Measurements from ENCODE around the gene FAT4. TPM values are rescaled to one million over a fixed set of nuclear protein-coding genes. Genes with fewer than 3 reads are reported as not detected.

The FAT4 gene
- total RNA-seq, 1 donor from 2014 or later, result 66.3 TPM

DNA sequence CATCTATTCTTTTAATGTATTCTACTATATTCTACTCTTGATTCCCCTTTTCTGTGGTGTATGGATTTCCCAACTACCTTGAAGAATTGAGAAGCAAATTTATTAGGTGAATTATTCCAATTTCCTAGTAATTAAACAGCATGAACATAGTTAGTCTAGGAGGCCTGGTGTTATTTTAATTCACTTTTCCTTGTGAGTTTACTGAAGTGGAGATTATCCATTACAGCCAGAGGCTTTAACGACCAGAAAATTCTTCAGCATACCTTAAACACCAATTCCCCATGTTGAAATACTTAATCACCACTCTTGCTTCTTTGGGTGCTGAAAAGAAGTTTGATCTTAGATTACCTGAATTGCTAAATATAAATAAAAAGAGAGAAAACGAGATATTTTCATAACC, 29.4 kb downstream of the FAT4 start:
- H3K4me1 ChIP-seq (ENCODE audit: control insufficient read depth in 3 of 3, insufficient read depth in 3 of 3, low read length in 3 of 3), result no peaks in the 10 kb centered on the region
- H3K4me3 ChIP-seq (ENCODE audit: low read length in 3 of 3), result no peak overlapping the region
- no peak overlapping the region for H3K27ac ChIP-seq (ENCODE audit: low read depth, low read length)
- no peaks in the 10 kb centered on the region for H3K36me3 ChIP-seq (ENCODE audit: control insufficient read depth in 3 of 3, insufficient read depth in 3 of 3, low read length in 3 of 3)
- H3K9me3 ChIP-seq (ENCODE audit: control insufficient read depth in 3 of 3, low read length in 3 of 3), result no peaks in the 10 kb centered on the region
- H3K27me3 ChIP-seq (ENCODE audit: control insufficient read depth in 3 of 3, insufficient read depth in 3 of 3, low read length in 3 of 3), result no peaks in the 10 kb centered on the region
- no peak overlapping the region for H3K9ac ChIP-seq (ENCODE audit: low read depth in 1 of 3, low read length in 3 of 3)

DNA sequence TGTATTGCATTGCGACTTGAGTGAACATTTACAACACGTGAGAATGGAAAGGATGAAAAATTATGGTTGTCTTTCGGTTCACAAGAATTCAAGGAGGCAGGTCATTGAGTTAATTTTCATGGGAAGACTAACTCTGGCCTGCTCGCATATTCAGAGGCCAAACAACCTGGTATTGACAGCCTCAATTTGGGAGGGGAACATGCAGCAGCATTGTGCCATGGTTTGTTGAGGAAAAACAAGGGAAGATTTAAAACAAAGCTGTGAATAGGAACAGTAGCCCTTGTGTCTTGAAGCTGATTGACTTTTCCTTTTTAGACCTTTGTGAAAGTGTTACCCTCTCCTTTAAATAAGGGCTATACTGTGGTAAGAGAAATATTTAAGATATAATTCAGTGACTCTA, 31.9 kb downstream of the FAT4 start:
- H3K4me3 ChIP-seq (ENCODE audit: low read length in 3 of 3), result no peak overlapping the region
- H3K4me1 ChIP-seq (ENCODE audit: control insufficient read depth in 3 of 3, insufficient read depth in 3 of 3, low read length in 3 of 3), result no peaks in the 10 kb centered on the region
- no peaks in the 10 kb centered on the region for H3K27me3 ChIP-seq (ENCODE audit: control insufficient read depth in 3 of 3, insufficient read depth in 3 of 3, low read length in 3 of 3)
- no peaks in the 10 kb centered on the region for H3K36me3 ChIP-seq (ENCODE audit: control insufficient read depth in 3 of 3, insufficient read depth in 3 of 3, low read length in 3 of 3)
- H3K9ac ChIP-seq (ENCODE audit: low read depth in 1 of 3, low read length in 3 of 3), result no peak overlapping the region
- no peak overlapping the region for H3K27ac ChIP-seq (ENCODE audit: low read depth, low read length)
- H3K9me3 ChIP-seq (ENCODE audit: control insufficient read depth in 3 of 3, low read length in 3 of 3), result no peaks in the 10 kb centered on the region

DNA sequence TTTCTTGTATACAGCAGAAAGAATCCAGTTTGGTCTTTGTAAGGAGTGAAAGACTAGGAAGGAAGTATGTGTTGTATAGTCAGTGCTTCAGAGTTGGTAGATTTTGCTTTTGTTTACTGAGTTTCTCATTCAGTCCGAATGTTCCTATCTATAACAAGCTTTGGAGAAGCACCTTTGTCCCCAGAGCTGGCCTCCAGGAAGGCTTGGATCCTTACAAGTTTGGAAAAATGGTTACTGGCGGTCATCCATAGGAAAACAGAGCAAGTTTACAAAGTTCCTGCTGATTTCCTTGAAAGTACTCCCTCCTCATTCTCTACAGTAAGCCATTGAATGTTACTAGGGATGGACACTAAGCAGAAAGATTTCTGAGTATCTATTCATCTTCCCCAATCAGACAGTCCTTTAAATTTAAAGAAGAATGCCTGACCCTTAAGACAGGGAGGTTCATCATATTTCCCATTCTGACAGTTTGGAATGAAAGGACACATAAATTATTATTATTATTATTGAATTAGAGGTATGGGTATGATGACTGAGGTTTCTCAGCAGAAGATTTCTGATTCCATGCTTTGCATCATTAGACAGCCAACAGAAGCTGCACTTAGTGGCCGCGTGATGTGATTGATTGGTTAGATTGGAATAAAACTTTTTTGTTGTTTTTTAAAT, 35.8 kb downstream of the FAT4 start:
- Histone ChIP-seq H3K9ac (ENCODE audit: low read depth in 1 of 3, low read length in 3 of 3) (no peak overlapping the region), H3K9me3 (ENCODE audit: control insufficient read depth in 3 of 3, low read length in 3 of 3) (no peaks in the 10 kb centered on the region)

DNA sequence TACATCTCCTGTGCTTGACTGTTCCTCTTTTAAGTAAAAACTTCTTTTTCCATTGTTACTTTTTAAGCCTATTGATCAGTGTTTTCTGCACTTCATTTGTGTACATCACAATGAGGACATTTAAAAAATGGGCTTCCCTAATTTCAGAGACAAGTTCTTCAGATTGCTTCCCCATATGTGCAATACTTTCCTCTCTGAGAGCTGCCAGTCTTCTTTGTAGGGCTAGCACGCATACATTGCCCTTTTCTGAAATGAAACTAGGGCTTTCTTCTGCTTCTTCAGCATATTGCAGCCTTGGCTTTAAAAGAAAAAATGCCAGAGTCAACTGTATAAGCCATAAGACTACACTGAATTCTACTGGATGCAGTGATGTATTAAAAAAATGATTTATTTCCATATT, 37.8 kb downstream of the FAT4 start:
- Histone ChIP-seq H3K9me3 (ENCODE audit: control insufficient read depth in 3 of 3, low read length in 3 of 3) (no peaks in the 10 kb centered on the region), H3K4me1 (ENCODE audit: control insufficient read depth in 3 of 3, insufficient read depth in 3 of 3, low read length in 3 of 3) (no peaks in the 10 kb centered on the region), H3K27me3 (ENCODE audit: control insufficient read depth in 3 of 3, insufficient read depth in 3 of 3, low read length in 3 of 3) (no peaks in the 10 kb centered on the region), H3K4me3 (ENCODE audit: low read length in 3 of 3) (no peak overlapping the region), H3K9ac (ENCODE audit: low read depth in 1 of 3, low read length in 3 of 3) (no peak overlapping the region), H3K27ac (ENCODE audit: low read depth, low read length) (no peak overlapping the region), H3K36me3 (ENCODE audit: control insufficient read depth in 3 of 3, insufficient read depth in 3 of 3, low read length in 3 of 3) (no peaks in the 10 kb centered on the region)

More for the DNA sequence above, 35.8 kb downstream of the FAT4 start:
- Histone ChIP-seq H3K36me3 (ENCODE audit: control insufficient read depth in 3 of 3, insufficient read depth in 3 of 3, low read length in 3 of 3) (no peaks in the 10 kb centered on the region), H3K27me3 (ENCODE audit: control insufficient read depth in 3 of 3, insufficient read depth in 3 of 3, low read length in 3 of 3) (no peaks in the 10 kb centered on the region), H3K27ac (ENCODE audit: low read depth, low read length) (no peak overlapping the region), H3K4me1 (ENCODE audit: control insufficient read depth in 3 of 3, insufficient read depth in 3 of 3, low read length in 3 of 3) (no peaks in the 10 kb centered on the region), H3K4me3 (ENCODE audit: low read length in 3 of 3) (no peak overlapping the region)

DNA sequence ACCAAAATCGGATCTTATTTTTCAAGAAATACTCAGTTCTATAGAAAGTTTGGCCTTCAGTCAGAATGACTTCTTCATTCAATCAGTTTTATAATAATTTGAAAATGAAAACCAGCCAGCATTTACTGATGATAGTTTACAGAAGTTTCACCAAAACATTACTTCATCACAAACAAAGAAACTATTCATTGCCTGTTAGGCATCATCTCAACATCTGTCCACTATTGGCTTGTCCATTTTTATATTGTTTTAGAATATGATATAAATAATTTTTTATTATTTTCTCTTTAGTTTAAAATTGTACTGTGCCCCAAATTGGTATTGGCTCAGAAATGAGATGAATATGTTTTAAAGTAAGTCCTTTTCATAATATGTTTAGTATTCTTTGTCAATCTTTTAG, 38.4 kb downstream of the FAT4 start:
- Histone ChIP-seq H3K4me3 (ENCODE audit: low read length in 3 of 3) (no peak overlapping the region), H3K27ac (ENCODE audit: low read depth, low read length) (no peak overlapping the region), H3K36me3 (ENCODE audit: control insufficient read depth in 3 of 3, insufficient read depth in 3 of 3, low read length in 3 of 3) (no peaks in the 10 kb centered on the region), H3K9me3 (ENCODE audit: control insufficient read depth in 3 of 3, low read length in 3 of 3) (no peaks in the 10 kb centered on the region), H3K4me1 (ENCODE audit: control insufficient read depth in 3 of 3, insufficient read depth in 3 of 3, low read length in 3 of 3) (no peaks in the 10 kb centered on the region), H3K9ac (ENCODE audit: low read depth in 1 of 3, low read length in 3 of 3) (no peak overlapping the region), H3K27me3 (ENCODE audit: control insufficient read depth in 3 of 3, insufficient read depth in 3 of 3, low read length in 3 of 3) (no peaks in the 10 kb centered on the region)

DNA sequence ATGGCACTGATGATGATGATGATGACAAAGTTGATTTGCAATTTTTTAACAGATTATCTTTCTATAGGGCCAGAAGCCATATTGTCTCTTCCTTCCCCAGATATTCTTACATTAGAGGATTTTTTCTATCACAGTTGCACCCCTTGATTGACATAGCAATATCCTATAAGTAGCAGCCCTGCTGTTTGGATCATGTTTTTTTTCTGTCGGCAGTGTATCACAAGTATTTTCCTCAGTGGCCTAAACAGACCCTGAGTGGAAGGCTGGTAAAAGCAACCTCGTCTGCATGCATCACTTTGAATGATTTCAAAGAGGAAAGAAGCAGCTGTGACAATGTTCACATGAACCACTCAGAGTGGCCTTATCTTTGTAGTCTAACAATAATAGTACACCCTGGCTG, 41.0 kb downstream of the FAT4 start:
- Histone ChIP-seq H3K9ac (ENCODE audit: low read depth in 1 of 3, low read length in 3 of 3) (no peak overlapping the region), H3K9me3 (ENCODE audit: control insufficient read depth in 3 of 3, low read length in 3 of 3) (no peaks in the 10 kb centered on the region), H3K4me1 (ENCODE audit: control insufficient read depth in 3 of 3, insufficient read depth in 3 of 3, low read length in 3 of 3) (no peaks in the 10 kb centered on the region), H3K36me3 (ENCODE audit: control insufficient read depth in 3 of 3, insufficient read depth in 3 of 3, low read length in 3 of 3) (no peaks in the 10 kb centered on the region), H3K27ac (ENCODE audit: low read depth, low read length) (no peak overlapping the region), H3K4me3 (ENCODE audit: low read length in 3 of 3) (no peak overlapping the region), H3K27me3 (ENCODE audit: control insufficient read depth in 3 of 3, insufficient read depth in 3 of 3, low read length in 3 of 3) (no peaks in the 10 kb centered on the region)

DNA sequence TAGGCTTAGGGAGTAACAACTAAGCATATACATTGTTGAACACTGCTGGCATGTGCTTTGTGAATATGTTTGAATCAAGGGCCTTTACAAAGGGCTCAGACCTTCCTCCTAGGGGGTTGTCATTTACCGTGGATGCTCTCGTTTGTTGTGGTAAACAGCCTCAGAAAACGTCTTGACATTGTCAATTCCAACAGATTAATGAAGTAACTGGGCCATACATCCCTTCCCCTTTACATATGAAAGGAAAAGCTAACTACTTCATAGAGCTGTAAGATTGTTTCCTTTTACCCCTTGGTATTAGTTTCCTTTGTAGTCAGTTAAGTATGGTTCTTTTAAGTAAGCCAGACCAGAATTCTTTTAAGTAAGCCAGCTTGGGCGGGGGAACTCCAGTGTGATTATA, 42.9 kb downstream of the FAT4 start:
- Histone ChIP-seq H3K9ac (ENCODE audit: low read depth in 1 of 3, low read length in 3 of 3) (no peak overlapping the region), H3K36me3 (ENCODE audit: control insufficient read depth in 3 of 3, insufficient read depth in 3 of 3, low read length in 3 of 3) (no peaks in the 10 kb centered on the region), H3K27ac (ENCODE audit: low read depth, low read length) (no peak overlapping the region), H3K9me3 (ENCODE audit: control insufficient read depth in 3 of 3, low read length in 3 of 3) (no peaks in the 10 kb centered on the region), H3K4me3 (ENCODE audit: low read length in 3 of 3) (no peak overlapping the region), H3K4me1 (ENCODE audit: control insufficient read depth in 3 of 3, insufficient read depth in 3 of 3, low read length in 3 of 3) (no peaks in the 10 kb centered on the region), H3K27me3 (ENCODE audit: control insufficient read depth in 3 of 3, insufficient read depth in 3 of 3, low read length in 3 of 3) (no peaks in the 10 kb centered on the region)

DNA sequence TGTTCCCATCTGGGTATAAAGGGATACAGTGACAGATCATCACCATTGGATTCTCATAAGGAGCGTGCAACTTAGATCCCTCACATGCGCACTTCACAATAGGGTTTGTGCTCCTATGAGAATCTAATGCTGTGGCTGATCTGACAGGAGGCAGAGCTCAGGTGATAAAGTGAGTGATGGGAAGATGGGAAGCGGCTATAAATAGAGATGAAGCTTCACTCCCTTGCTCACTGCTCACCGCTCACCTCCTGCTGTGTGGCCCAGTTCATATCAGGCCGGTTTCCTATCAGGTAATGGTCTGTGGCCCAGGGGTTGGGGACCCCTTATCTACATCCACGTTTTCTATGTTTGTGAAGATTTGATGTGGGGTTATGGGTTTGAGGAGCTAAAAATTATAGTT, 43.7 kb downstream of the FAT4 start:
- Histone ChIP-seq H3K27ac (ENCODE audit: low read depth, low read length) (no peak overlapping the region), H3K4me1 (ENCODE audit: control insufficient read depth in 3 of 3, insufficient read depth in 3 of 3, low read length in 3 of 3) (no peaks in the 10 kb centered on the region), H3K9me3 (ENCODE audit: control insufficient read depth in 3 of 3, low read length in 3 of 3) (no peaks in the 10 kb centered on the region), H3K4me3 (ENCODE audit: low read length in 3 of 3) (no peak overlapping the region), H3K36me3 (ENCODE audit: control insufficient read depth in 3 of 3, insufficient read depth in 3 of 3, low read length in 3 of 3) (no peaks in the 10 kb centered on the region), H3K9ac (ENCODE audit: low read depth in 1 of 3, low read length in 3 of 3) (no peak overlapping the region), H3K27me3 (ENCODE audit: control insufficient read depth in 3 of 3, insufficient read depth in 3 of 3, low read length in 3 of 3) (no peaks in the 10 kb centered on the region)

DNA sequence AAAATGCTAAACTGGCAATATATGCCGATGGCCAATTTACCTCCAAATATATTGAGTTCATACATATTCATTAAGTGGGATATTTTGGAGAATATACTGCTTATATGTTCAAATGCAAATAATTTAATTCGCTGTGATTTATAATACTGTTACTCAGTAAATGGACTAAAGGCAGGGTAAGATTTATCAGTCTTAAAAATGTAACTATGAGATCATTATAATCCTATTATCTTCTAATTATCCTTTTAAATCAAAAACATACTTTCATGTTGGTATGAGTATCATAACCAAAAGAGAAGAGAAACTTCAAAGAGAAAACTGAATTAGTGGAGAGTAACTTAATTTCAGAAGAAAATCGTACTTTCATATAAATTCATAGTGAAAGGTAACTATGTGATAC, 44.6 kb downstream of the FAT4 start:
- H3K9me3 ChIP-seq (ENCODE audit: control insufficient read depth in 3 of 3, low read length in 3 of 3), result no peaks in the 10 kb centered on the region
- no peaks in the 10 kb centered on the region for H3K4me1 ChIP-seq (ENCODE audit: control insufficient read depth in 3 of 3, insufficient read depth in 3 of 3, low read length in 3 of 3)
- H3K9ac ChIP-seq (ENCODE audit: low read depth in 1 of 3, low read length in 3 of 3), result no peak overlapping the region
- H3K4me3 ChIP-seq (ENCODE audit: low read length in 3 of 3), result no peak overlapping the region
- H3K36me3 ChIP-seq (ENCODE audit: control insufficient read depth in 3 of 3, insufficient read depth in 3 of 3, low read length in 3 of 3), result no peaks in the 10 kb centered on the region
- no peaks in the 10 kb centered on the region for H3K27me3 ChIP-seq (ENCODE audit: control insufficient read depth in 3 of 3, insufficient read depth in 3 of 3, low read length in 3 of 3)
- H3K27ac ChIP-seq (ENCODE audit: low read depth, low read length), result no peak overlapping the region

DNA sequence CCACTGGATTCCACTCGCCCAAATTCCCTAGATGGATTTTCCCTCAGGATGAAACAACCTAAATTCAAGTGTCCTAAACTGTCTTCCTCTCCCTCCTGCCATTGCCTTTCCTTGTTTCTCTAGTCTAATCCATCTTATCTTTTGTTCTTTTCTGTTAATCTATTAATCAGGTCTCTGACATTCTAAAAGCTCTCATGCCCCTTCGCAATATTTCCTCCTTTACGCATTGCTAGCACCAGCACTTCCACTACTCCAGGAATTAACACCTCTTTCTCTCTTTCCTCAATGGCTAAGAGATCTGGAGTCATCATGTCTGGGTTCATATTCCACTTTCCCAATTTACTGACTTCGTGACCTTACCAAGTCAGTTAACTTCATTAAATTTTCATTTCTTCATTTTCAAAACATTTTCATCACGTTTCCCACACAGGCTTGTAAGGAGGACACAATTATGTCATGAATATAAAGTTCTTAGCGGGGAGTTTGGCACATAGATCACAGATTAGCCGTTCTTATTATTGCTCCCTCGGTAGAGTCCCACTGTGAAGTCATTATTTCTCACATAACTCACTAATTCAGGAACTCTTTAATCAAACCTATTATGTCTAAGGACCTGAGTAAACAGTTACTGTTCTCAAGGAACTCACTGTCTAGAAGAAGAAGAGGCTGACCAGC, 45.3 kb downstream of the FAT4 start:
- Histone ChIP-seq H3K27me3 (ENCODE audit: control insufficient read depth in 3 of 3, insufficient read depth in 3 of 3, low read length in 3 of 3) (no peaks in the 10 kb centered on the region), H3K9ac (ENCODE audit: low read depth in 1 of 3, low read length in 3 of 3) (no peak overlapping the region), H3K9me3 (ENCODE audit: control insufficient read depth in 3 of 3, low read length in 3 of 3) (no peaks in the 10 kb centered on the region), H3K36me3 (ENCODE audit: control insufficient read depth in 3 of 3, insufficient read depth in 3 of 3, low read length in 3 of 3) (no peaks in the 10 kb centered on the region), H3K27ac (ENCODE audit: low read depth, low read length) (no peak overlapping the region), H3K4me3 (ENCODE audit: low read length in 3 of 3) (no peak overlapping the region), H3K4me1 (ENCODE audit: control insufficient read depth in 3 of 3, insufficient read depth in 3 of 3, low read length in 3 of 3) (no peaks in the 10 kb centered on the region)

Data from skeletal muscle tissue (tissue), 4 donors.